K562 (cell line): ENCODE measurements around the gene NENF. TPM values are rescaled to one million over a fixed set of nuclear protein-coding genes. Genes with fewer than 3 reads are reported as not detected.
A peak's percentile ranks its signal among the peaks of the same experiment; 100 is the strongest.

Experiments
- BRF1 ChIP-seq: IDR thresholded peaks from 3 replicates; pipeline ENCODE4 v1.6.1; 2011; ENCODE audit warnings: borderline replicate concordance, mild to moderate bottlenecking; ENCODE audit not compliant: insufficient read length; ENCODE audit errors: extremely low read depth
- CXXC5 ChIP-seq: fragments of 250-450 bp; sonication (Bioruptor Pico); IDR thresholded peaks from 2 replicates; pipeline ENCODE4 v1.8.0; 2022; ENCODE audit warnings: inconsistent platforms, mild to moderate bottlenecking, moderate library complexity
- EP300 ChIP-seq: IDR thresholded peaks from 2 replicates; pipeline ENCODE4 v1.6.1; 2012; ENCODE audit warnings: low read length, improper control_type of control experiment
- ETS2 ChIP-seq: IDR thresholded peaks from 2 replicates; pipeline ENCODE4 v1.6.1; 2016; ENCODE audit warnings: borderline replicate concordance, missing genetic modification characterization, mild to moderate bottlenecking, moderate library complexity, missing compliant biosample characterization; ENCODE audit not compliant: poor library complexity, severe bottlenecking
- ETV5 ChIP-seq: sonication (generic); formaldehyde crosslinking; IDR thresholded peaks from 2 replicates; pipeline ENCODE4 v1.4.0; 2020; ENCODE audit warnings: low read depth, mild to moderate bottlenecking, missing genetic modification reagents
- HDAC2 ChIP-seq: fragments of 450-650 bp; IDR thresholded peaks from 2 replicates; pipeline ENCODE4 v1.6.1; 2016; ENCODE audit warnings: mild to moderate bottlenecking
- HNRNPK ChIP-seq: fragments of 200-400 bp; formaldehyde crosslinking; IDR thresholded peaks from one replicate; pipeline ENCODE4 v1.6.1; 2018; ENCODE audit warnings: mild to moderate bottlenecking, low read depth, low read length; ENCODE audit not compliant: poor library complexity, severe bottlenecking
- MAFF ChIP-seq: IDR thresholded peaks from 2 replicates; pipeline ENCODE4 v1.6.1; 2012; ENCODE audit warnings: low read length, improper control_type of control experiment
- MAZ ChIP-seq, 2 experiments: fragments of 450-650 bp in 1 of 2; sonication (generic) in 1 of 2; formaldehyde crosslinking; IDR thresholded peaks in 1 of 2; conservative IDR thresholded peaks in 1 of 2; 2 replicates each; pipeline versions ENCODE4 v1.4.0 to v1.5.0; 2020; ENCODE audit warnings: mild to moderate bottlenecking in 1 of 2, missing genetic modification reagents in 1 of 2
- MEF2D ChIP-seq: conservative IDR thresholded peaks from 2 replicates; pipeline ENCODE4 v1.6.1; 2016; ENCODE audit warnings: low read depth, missing genetic modification characterization, missing compliant biosample characterization
- MEIS2 ChIP-seq: fragments of 450-650 bp; IDR thresholded peaks from 2 replicates; pipeline ENCODE4 v1.6.1; 2014; ENCODE audit warnings: mild to moderate bottlenecking; ENCODE audit not compliant: partially characterized antibody
- NR2C1 ChIP-seq, 2 experiments: fragments of 450-650 bp; IDR thresholded peaks; 2 replicates each; pipeline ENCODE4 v1.6.1; 2017; ENCODE audit warnings: mild to moderate bottlenecking in 2 of 2, antibody characterized with exemption in 1 of 2, inconsistent platforms in 1 of 2, missing compliant biosample characterization in 1 of 2, missing genetic modification characterization in 1 of 2
- PHF8 ChIP-seq: fragments of 200-600 bp; sonication (generic); IDR thresholded peaks from 2 replicates; pipeline ENCODE4 v1.6.1; 2012; ENCODE audit warnings: mixed run types, mild to moderate bottlenecking, inconsistent platforms, low read length, moderate library complexity, borderline replicate concordance
- PPARD ChIP-seq: fragments of 250-450 bp; sonication (Bioruptor Pico); IDR thresholded peaks from 2 replicates; pipeline ENCODE4 v1.8.0; 2022; ENCODE audit warnings: inconsistent platforms, mild to moderate bottlenecking, moderate library complexity
- RFX7 ChIP-seq: fragments of 250-450 bp; sonication (Bioruptor Pico); IDR thresholded peaks from 2 replicates; pipeline ENCODE4 v1.5.1; 2021; ENCODE audit warnings: mild to moderate bottlenecking
- SOX6 ChIP-seq: fragments of 450-650 bp; IDR thresholded peaks from 2 replicates; pipeline ENCODE4 v1.6.1; 2014; ENCODE audit warnings: mild to moderate bottlenecking
- TAF9B ChIP-seq: fragments of 450-650 bp; IDR thresholded peaks from 2 replicates; pipeline ENCODE4 v1.6.1; 2018; ENCODE audit warnings: mild to moderate bottlenecking; ENCODE audit not compliant: partially characterized antibody
- TGIF2 ChIP-seq: sonication (generic); formaldehyde crosslinking; IDR thresholded peaks from 2 replicates; pipeline ENCODE4 v1.8.1; 2022; ENCODE audit warnings: mild to moderate bottlenecking, missing genetic modification reagents, moderate library complexity
- ZKSCAN1 ChIP-seq: fragments of 150-350 bp; IDR thresholded peaks from 2 replicates; pipeline ENCODE4 v1.6.1; 2016; ENCODE audit warnings: low read depth, low read length
- ZNF707 ChIP-seq: fragments of 250-450 bp; sonication (Bioruptor Pico); conservative IDR thresholded peaks from 2 replicates; pipeline ENCODE4 v1.8.0; 2022; ENCODE audit warnings: inconsistent platforms, mild to moderate bottlenecking, moderate library complexity
- polyA plus RNA-seq, 8 experiments: library from polyadenylated mRNA; depleted of rRNA in 4 of 8; stranded (reverse) in 5 of 8; unstranded in 3 of 8; fragments of >200 nt; fragmentation: Nextera tagmentation in 2 of 8; fragmentation: Illumina TruSeq in 1 of 8; extraction: Ambion mirVana in 2 of 8; extraction: Trizol in 1 of 8; gene quantifications; 2 replicates each; pipeline versions ENCODE4 v1.2.1 to v1.2.3, GENCODE V29; 2011 to 2014; ENCODE audit warnings: inconsistent platforms in 1 of 8, missing spikeins in 1 of 8
- total RNA-seq, 7 experiments: library from RNA; depleted of rRNA in 6 of 7; stranded (reverse); fragments of >200 nt in 6 of 7; fragmentation: Illumina TruSeq in 2 of 7; extraction: Trizol in 2 of 7; gene quantifications; 2 replicates each; pipeline versions ENCODE4 v1.2.1 to v1.2.3, GENCODE V29; 2011 to 2021; ENCODE audit warnings: low replicate concordance in 1 of 7
- TF ChIP-seq, protein P1 (sequence below), 2 experiments: fragments of 450-650 bp; conservative IDR thresholded peaks; 2 replicates each; pipeline ENCODE4 v1.6.1; 2017; ENCODE audit warnings: mild to moderate bottlenecking in 2 of 2, moderate library complexity in 2 of 2
- TF ChIP-seq, protein P2 (sequence below): fragments of 450-650 bp; conservative IDR thresholded peaks from 2 replicates; pipeline ENCODE4 v1.6.1; 2016; ENCODE audit warnings: missing genetic modification characterization, low read depth, mild to moderate bottlenecking, missing compliant biosample characterization, moderate library complexity
- TF ChIP-seq, protein P3 (sequence below): fragments of 450-650 bp; IDR thresholded peaks from 2 replicates; pipeline ENCODE4 v1.6.1; 2016; ENCODE audit warnings: missing biosample characterization, missing genetic modification characterization

NENF gene
- total and polyA plus RNA-seq, 9 of the 15 experiments (the other 6 are each of a cell fraction or from before 2014, with no cell fraction given), result 6.1 to 100 (median 72.8) TPM

DNA sequence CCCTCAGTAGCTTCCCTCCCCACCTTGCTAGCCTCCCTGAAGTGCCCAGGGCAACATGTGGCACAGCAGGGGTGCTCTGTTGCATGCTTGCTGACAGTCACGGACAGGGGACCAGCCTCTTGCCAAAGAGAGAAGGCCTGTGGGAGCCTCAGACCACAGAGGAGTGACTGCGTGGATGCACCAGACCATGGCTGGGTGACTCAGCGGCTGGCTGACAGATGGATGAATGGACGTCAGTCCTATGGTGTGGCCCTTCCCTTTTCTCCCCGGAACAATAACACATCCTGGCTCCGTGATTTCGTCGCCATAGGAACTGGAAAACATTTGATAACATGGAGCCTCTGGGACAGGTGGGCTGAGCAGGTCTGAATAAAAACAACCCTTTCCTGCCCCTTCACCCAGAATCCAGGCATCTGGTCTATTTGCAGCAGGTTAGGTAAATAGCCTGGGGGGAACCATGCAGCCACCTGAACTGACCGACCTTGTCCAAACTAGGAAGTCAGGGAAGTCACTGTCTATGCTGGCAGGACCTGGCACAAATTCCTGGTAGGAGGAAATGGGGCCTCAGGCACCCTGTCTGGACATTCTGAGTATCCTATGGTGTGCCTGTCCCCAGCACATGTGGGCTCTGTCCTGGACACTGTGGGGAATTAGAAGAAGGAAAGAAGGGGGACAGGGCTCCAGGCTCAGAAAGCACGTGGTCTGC lies 53.3 kb downstream of the NENF start (continued):
- TF ChIP-seq BRF1 (no peak), RFX7 (CRISPR knock-in tag) (no peak), MAZ (CRISPR knock-in tag; conservative IDR thresholded peaks at IDR 0.05 in 1 of 2, IDR thresholded peaks at IDR 0.05 in 1 of 2) (0 out of 4 replicates have a peak, but pooled peaks of 1 of the 2 experiments have one; percentile 47), PPARD (CRISPR knock-in tag) (no peak), MEIS2 (peak; percentile 98), ETV5 (CRISPR knock-in tag) (0 out of 2 replicates have a peak, but pooled peaks have one; percentile 34), PHF8 (no peak), MEF2D (tag) (peak; percentile 16; the same call in 1 of the 2 replicates), ETS2 (peak; percentile 77), TGIF2 (CRISPR knock-in tag) (no peak), HDAC2 (peak; percentile 61; the same call in 1 of the 2 replicates), NR2C1 (IDR thresholded peaks at IDR 0.05) (no peak; the same call in 1 of the 2 replicates), NR2C1 (tag; IDR thresholded peaks at IDR 0.05) (peak; percentile 68), ZNF707 (CRISPR knock-in tag) (no peak), EP300 (peak; percentile 45; the same call in 1 of the 2 replicates), ZKSCAN1 (0 out of 2 replicates have a peak, but pooled peaks have one; percentile 21), TAF9B (no peak), HNRNPK (no peak), SOX6 (peak; percentile 92), CXXC5 (CRISPR knock-in tag) (peak; percentile 59), MAFF (peak; percentile 23; the same call in 1 of the 2 replicates)
- TF ChIP-seq, protein P1, sequence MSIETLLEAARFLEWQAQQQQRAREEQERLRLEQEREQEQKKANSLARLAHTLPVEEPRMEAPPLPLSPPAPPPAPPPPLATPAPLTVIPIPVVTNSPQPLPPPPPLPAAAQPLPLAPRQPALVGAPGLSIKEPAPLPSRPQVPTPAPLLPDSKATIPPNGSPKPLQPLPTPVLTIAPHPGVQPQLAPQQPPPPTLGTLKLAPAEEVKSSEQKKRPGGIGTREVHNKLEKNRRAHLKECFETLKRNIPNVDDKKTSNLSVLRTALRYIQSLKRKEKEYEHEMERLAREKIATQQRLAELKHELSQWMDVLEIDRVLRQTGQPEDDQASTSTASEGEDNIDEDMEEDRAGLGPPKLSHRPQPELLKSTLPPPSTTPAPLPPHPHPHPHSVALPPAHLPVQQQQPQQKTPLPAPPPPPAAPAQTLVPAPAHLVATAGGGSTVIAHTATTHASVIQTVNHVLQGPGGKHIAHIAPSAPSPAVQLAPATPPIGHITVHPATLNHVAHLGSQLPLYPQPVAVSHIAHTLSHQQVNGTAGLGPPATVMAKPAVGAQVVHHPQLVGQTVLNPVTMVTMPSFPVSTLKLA (conservative IDR thresholded peaks at IDR 0.05), result peak; percentile 13 to 49; a peak in 1 of 4 replicates
- TF ChIP-seq, protein P2, sequence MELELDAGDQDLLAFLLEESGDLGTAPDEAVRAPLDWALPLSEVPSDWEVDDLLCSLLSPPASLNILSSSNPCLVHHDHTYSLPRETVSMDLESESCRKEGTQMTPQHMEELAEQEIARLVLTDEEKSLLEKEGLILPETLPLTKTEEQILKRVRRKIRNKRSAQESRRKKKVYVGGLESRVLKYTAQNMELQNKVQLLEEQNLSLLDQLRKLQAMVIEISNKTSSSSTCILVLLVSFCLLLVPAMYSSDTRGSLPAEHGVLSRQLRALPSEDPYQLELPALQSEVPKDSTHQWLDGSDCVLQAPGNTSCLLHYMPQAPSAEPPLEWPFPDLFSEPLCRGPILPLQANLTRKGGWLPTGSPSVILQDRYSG (tag), result 0 out of 2 replicates have a peak, but pooled peaks have one; percentile 45
- TF ChIP-seq, protein P3, sequence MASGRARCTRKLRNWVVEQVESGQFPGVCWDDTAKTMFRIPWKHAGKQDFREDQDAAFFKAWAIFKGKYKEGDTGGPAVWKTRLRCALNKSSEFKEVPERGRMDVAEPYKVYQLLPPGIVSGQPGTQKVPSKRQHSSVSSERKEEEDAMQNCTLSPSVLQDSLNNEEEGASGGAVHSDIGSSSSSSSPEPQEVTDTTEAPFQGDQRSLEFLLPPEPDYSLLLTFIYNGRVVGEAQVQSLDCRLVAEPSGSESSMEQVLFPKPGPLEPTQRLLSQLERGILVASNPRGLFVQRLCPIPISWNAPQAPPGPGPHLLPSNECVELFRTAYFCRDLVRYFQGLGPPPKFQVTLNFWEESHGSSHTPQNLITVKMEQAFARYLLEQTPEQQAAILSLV (tag), result 0 out of 2 replicates have a peak, but pooled peaks have one; percentile 7
